Airway epithelial cell (primary cell): ENCODE results near the gene RETSAT. TPM values are rescaled to one million over a fixed set of nuclear protein-coding genes. Genes with fewer than 3 reads are reported as not detected.

Experiments
- total RNA-seq: library from RNA; depleted of rRNA; stranded (reverse); fragments of >200 nt; gene quantifications from 2 replicates; pipeline ENCODE4 v1.2.3, GENCODE V29; 2015

The RETSAT gene
- total RNA-seq: 51.7 and 52.9 TPM in 2 replicates

DNA sequence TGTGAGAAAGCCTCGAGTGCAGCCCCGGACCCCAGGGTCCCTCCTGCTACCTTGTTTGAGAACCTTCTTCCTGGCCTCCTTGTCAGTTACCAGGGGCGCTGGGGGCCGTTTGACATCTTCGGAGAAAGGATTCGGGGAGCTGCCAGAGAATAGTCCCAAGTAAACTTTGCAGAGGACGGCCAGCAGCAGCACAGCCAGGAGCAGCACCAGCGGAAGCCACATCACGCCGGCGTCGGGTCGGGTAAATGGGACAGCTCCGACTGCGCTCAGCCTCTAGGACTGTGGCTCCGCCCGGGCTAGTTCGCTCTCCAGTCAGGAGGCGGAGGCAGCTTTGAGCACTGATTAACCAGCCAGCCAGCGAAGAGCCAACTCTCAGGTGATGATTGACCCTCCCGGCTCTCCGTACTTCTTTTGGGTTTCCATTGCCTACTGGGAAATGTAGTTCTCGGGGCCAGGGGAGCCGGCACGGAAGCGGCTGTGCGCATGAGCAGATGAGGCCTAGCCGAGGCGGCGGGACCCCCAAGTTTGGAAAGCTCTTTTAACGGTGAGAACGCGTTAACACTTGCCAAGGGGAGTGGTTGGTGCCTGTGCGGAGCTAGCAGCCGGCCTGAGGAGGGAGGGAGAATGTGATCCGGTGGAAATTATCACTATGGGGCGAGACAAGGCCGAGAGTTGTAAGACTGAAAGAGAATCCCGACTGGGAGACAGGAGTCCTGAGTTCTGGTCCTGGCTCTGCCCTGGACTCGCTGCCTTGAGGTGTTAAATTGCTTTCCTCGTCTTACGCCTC lies at the start of gene RETSAT, which contains the start of gene ELMOD3:
Gene RETSAT (minus strand): TSS at position 243 of the 787 bp plus-strand sequence. CDS start 21 bp downstream, at position 222.
Gene ELMOD3 (plus strand): TSS at position 484 of the 787 bp plus-strand sequence. CDS start 2,430 bp downstream, outside the sequence.

DNA sequence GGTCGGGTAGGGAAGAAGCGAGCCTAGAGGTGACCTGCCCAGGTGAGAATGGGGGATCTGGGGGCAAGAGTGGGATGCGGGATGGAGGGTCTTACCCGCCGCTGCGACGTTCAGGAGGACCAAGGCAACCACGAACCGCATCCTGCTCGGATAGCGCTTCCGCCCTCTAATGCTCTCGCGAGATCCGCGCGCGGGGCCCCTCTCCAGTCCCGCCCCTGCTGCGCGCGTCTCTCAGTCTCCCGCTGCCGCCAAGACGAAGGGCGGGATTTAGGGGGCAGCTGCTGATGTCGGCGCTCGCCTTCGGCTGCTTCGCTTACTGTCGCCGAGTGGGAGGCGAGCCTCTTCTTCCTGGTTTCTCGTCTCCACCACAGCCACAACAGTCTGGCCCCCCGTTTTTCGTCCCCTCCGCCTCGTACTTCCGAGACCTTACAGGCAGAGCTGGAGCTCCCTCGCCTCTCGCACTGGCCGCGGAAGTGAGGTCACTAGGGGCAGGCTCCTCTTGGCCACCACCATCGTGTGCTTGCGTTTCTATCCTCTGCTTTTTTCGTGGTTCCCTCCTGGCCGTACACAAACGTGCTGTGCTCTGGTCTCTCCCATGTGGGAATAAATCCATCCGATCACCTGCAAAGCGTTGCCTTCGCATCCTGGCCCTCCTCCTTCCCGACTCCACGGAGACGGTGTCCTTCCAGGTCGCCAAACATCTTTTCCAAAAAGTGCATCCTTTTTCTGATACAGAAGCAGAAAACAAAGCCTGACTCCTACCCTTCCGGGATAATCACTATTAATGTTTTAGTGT lies 26.3 kb downstream of the RETSAT start, which contains the start of gene TGOLN2:
Gene TGOLN2 (minus strand): TSS at position 168 of the 796 bp plus-strand sequence. CDS start 27 bp downstream, at position 141.

Other genes with a start within 250 kb of the RETSAT start
- 4.9 and 5.8 TPM in 2 replicates for gene TCF7L1, start 221.1 kb downstream of the RETSAT start, total RNA-seq
- gene TGOLN2, start 26.5 kb downstream of the RETSAT start, total RNA-seq: 28.0 and 36.9 TPM in 2 replicates
- gene ELMOD3, start 241 bp upstream of the RETSAT start, total RNA-seq: 11.4 and 13.3 TPM in 2 replicates
- gene CAPG, start 55.8 kb upstream of the RETSAT start, total RNA-seq: 400 and 475 TPM in 2 replicates
- not detected in 2 replicates for gene SH2D6, start 64.2 kb upstream of the RETSAT start, total RNA-seq
- 60.4 and 67.8 TPM in 2 replicates for gene MAT2A, start 184.6 kb upstream of the RETSAT start, total RNA-seq
- gene GGCX, start 207.0 kb upstream of the RETSAT start, total RNA-seq: 40.3 and 48.2 TPM in 2 replicates
- 140 and 150 TPM in 2 replicates for gene VAMP8, start 223.1 kb upstream of the RETSAT start, total RNA-seq
- 1.9 and 2.3 TPM in 2 replicates for gene VAMP5, start 229.9 kb upstream of the RETSAT start, total RNA-seq
- gene RNF181, start 241.2 kb upstream of the RETSAT start, total RNA-seq: 143 and 206 TPM in 2 replicates
- gene TMEM150A, start 248.2 kb upstream of the RETSAT start, total RNA-seq: 9.9 and 14.6 TPM in 2 replicates